Inferior parietal cortex (tissue), 1 donor: ENCODE data around the gene KCTD2.
"Not testable (repeated sequence)": the region's sequence is repeated elsewhere in the genome, so short reads cannot be mapped to it uniquely, and the experiment has no call there.

Experiments
- DNase-seq: peaks from one replicate; pipeline ENCODE4 v3.0.0-alpha.2; 2016; ENCODE audit errors: extremely low spot score

Gene KCTD2

GRCh38 chr17:75020331-75021110, 26.5 kb upstream of the KCTD2 start:
- peak; percentile 54 for DNase-seq

- no peak for DNase-seq
Observed at GRCh38 chr17:75024686-75025397, 22.2 kb upstream of the KCTD2 start.

GRCh38 chr17:75025398-75025734, 21.7 kb upstream of the KCTD2 start:
- not testable (repeated sequence) for DNase-seq

- not testable (repeated sequence) for DNase-seq
Observed at GRCh38 chr17:75026650-75027049, 20.4 kb upstream of the KCTD2 start.

GRCh38 chr17:75030161-75030560, 16.9 kb upstream of the KCTD2 start:
- DNase-seq = no peak

GRCh38 chr17:75031972-75032719, 14.9 kb upstream of the KCTD2 start:
- DNase-seq = peak; percentile 89

- DNase-seq = peak; percentile 44
Observed at GRCh38 chr17:75032720-75033280, 14.2 kb upstream of the KCTD2 start.

GRCh38 chr17:75033346-75034235, 13.4 kb upstream of the KCTD2 start:
- peak; percentile 97 for DNase-seq

GRCh38 chr17:75034236-75034908, 12.7 kb upstream of the KCTD2 start:
- DNase-seq = peak; percentile 91

GRCh38 chr17:75036643-75037268, 10.3 kb upstream of the KCTD2 start:
- peak; percentile 63 for DNase-seq

- no peak for DNase-seq
Observed at GRCh38 chr17:75039238-75039637, 7.8 kb upstream of the KCTD2 start.

GRCh38 chr17:75041656-75042280, 5.3 kb upstream of the KCTD2 start:
- DNase-seq = no peak

- not testable (repeated sequence) for DNase-seq
Observed at GRCh38 chr17:75043789-75044188, 3.2 kb upstream of the KCTD2 start.

GRCh38 chr17:75044716-75045115, 2.3 kb upstream of the KCTD2 start:
- DNase-seq = no peak

GRCh38 chr17:75045946-75046406, 1.0 kb upstream of the KCTD2 start:
- DNase-seq = not testable (repeated sequence)

GRCh38 chr17:75047398-75048098, 523 bp downstream of the KCTD2 start:
- no peak for DNase-seq

GRCh38 chr17:75048249-75048878, 1.3 kb downstream of the KCTD2 start:
- peak; percentile 50 for DNase-seq

- DNase-seq = no peak
Observed at GRCh38 chr17:75049057-75049456, 2.0 kb downstream of the KCTD2 start.
